OCI-LY1 (cell line): ENCODE measurements around the gene POLR2L.

ENCODE experiments used
- EZH2 ChIP-seq: fragments of 200-600 bp; sonication (generic), shearing (Covaris generic); IDR thresholded peaks from 2 replicates; pipeline ENCODE4 v1.8.0; 2017; ENCODE audit warnings: borderline replicate concordance, mixed run types, mild to moderate bottlenecking, antibody characterized with exemption, low read length, moderate library complexity, mixed read lengths
- TF ChIP-seq, protein P1 (sequence below): fragments of 200-600 bp; sonication (generic), shearing (Covaris generic); IDR thresholded peaks from 2 replicates; pipeline ENCODE4 v1.5.1; 2017; ENCODE audit warnings: mild to moderate bottlenecking, antibody characterized with exemption, low read length, moderate library complexity, mixed read lengths

DNA sequence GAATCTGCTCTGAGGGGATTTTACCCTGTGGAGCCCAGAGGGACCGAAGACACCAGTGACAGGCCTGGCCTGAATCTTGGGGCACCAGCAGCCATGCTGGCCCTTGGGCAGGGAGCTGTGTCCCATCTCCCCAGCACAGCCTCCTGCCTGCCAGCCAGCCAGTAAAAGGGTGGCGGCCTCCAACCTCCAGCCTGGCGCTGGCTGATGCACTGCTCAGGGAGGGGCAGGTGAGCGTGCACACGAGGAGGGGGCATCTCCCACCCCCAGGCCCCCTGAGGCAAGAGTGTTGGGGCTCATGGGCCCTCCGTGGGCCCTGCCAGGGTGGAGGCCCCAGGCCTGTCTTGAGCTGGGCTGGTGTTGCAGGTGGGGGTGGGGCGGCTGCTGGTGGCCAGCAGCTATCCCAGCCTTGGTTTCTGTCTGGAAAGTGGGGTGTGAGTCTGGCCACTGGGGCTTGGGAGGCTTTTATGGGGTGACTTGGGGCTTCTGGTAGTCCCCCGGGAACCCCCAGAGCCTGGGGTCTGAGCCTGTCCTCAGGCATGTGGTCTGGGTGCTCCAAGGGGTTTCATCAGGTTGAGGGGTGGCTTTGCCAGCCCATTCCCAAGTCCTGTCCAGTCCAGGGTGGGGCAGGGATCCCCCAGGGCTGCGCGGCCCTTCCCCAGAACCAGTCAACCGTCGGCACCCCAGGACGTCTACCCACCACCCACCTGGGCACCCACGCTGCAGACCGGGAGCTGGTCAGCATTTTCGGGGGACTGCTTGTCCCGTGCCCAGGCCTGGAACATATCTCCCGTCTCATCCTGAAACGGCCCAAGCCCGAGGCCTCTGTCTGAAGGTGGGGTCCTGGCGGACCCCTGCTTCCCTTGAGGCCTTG, 18.1 kb upstream of the POLR2L start:
- no peak for TF ChIP-seq EZH2
- TF ChIP-seq, protein P1, sequence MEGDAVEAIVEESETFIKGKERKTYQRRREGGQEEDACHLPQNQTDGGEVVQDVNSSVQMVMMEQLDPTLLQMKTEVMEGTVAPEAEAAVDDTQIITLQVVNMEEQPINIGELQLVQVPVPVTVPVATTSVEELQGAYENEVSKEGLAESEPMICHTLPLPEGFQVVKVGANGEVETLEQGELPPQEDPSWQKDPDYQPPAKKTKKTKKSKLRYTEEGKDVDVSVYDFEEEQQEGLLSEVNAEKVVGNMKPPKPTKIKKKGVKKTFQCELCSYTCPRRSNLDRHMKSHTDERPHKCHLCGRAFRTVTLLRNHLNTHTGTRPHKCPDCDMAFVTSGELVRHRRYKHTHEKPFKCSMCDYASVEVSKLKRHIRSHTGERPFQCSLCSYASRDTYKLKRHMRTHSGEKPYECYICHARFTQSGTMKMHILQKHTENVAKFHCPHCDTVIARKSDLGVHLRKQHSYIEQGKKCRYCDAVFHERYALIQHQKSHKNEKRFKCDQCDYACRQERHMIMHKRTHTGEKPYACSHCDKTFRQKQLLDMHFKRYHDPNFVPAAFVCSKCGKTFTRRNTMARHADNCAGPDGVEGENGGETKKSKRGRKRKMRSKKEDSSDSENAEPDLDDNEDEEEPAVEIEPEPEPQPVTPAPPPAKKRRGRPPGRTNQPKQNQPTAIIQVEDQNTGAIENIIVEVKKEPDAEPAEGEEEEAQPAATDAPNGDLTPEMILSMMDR: no peak
